ENCODE results near the gene PCED1B.

DNA sequence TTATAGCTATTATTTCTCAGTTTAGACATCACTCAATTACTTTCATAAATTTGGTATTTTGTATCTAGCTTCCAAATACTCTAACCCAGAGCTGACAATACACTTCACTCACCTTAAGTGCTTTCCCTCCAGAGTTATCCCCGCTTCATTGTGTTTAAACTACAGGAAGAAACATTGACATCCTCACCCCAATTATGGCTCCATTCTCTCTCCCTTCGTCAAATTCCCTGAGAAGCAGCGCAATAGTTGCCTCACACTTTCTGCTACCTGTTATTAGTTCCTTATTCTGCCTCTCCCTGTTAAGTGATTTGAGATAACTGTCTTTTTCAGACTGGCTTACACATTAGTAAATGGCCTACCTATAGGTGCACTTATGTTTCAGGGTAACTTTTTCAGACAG, 69.7 kb downstream of the PCED1B start:
- TF ChIP-seq, protein P1, sequence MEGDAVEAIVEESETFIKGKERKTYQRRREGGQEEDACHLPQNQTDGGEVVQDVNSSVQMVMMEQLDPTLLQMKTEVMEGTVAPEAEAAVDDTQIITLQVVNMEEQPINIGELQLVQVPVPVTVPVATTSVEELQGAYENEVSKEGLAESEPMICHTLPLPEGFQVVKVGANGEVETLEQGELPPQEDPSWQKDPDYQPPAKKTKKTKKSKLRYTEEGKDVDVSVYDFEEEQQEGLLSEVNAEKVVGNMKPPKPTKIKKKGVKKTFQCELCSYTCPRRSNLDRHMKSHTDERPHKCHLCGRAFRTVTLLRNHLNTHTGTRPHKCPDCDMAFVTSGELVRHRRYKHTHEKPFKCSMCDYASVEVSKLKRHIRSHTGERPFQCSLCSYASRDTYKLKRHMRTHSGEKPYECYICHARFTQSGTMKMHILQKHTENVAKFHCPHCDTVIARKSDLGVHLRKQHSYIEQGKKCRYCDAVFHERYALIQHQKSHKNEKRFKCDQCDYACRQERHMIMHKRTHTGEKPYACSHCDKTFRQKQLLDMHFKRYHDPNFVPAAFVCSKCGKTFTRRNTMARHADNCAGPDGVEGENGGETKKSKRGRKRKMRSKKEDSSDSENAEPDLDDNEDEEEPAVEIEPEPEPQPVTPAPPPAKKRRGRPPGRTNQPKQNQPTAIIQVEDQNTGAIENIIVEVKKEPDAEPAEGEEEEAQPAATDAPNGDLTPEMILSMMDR (IDR thresholded peaks at IDR 0.05) = no peak
- no peak for TF ChIP-seq EZH2 (IDR thresholded peaks at IDR 0.05; ENCODE audit: borderline replicate concordance, insufficient read depth, low read depth, low read length, poor library complexity, severe bottlenecking)
